ENCODE data around the gene IGF2BP2.
"Not testable (repeated sequence)": the region's sequence is repeated elsewhere in the genome, so short reads cannot be mapped to it uniquely, and the experiment has no call there.

IGF2BP2 gene

DNA sequence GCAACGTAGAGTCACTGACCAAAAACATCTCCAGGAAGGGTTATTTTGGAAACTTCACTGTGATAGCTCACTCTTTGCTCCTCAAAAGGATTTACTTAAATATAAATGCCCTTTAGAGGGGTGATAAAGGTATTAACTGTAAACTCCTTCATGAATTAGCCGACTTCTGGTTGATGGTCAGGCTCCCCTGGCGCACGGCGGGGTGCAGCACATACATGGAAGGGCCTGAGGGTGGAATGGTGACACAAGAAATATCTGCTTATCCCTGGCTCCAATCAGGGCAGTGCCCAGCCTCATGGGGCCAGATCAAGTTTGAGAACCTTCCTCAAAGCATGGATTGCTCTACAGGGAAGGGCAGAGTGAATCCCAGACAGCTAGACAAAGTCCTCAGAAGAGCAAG is 116.5 kb downstream of the IGF2BP2 start:
- FAIRE-seq = no peak

DNA sequence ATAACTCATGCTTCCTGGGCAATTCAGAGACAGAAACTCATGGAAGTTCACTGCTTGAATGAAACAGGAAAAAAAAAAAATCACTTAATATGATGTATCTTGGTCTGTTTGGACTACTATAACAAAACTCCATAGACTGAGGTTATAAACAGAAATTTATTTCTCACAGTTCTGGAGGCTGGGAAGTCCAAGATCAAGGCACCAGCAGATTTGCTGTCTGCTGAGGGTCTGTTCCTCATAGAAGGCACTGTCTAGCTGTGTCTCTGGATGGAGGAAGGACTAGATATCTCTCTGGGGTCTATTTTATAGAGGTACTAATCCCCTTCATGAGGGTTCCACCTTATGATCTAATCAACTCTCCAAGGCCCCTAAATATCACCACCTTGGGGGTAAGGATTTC is 119.3 kb downstream of the IGF2BP2 start:
- no peak for FAIRE-seq

DNA sequence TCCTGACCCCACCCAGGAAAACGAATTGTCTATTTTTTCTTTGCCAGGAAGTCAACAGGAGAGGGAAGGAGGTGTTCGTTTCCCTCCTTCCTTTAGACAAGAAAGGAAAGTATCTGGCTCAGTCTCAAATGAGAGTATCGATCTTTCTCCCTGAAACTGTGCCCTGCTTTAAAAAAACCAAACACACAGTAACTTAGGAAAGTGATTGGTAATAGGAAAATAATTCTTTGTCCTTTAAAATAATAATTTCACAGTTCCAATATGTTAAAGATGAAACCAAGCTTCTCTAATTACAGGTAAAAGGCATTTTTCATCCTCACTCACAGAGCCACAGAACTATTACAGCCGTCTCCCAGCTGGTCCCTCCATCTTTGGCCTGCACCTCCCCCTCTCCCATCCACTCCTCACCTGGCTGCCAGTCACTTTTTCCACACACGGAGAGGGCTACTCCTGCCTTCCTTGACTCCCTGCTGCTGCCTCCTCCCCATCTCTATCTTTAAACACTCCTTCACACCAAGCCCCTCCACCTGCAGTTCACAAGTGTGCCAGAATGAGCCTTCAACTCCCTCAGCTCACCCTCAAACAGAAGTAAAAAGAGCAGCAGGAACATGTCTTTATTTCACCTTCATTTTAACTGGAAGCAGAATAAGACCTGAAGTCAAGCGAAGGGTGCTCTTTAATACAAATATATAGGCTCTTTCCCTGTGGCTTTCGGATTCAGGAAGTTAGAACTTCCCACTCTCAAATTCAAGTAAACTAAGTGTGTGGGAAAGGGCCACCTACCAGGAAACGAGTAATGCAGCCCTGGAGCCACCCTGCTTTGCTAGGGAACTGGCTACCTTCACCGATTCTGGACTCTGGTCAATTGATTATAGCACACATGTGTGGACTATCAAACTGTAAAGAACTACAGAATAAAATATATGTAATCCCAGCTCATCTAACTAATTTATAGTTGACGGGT is 122.3 kb downstream of the IGF2BP2 start:
- no peak for FAIRE-seq

DNA sequence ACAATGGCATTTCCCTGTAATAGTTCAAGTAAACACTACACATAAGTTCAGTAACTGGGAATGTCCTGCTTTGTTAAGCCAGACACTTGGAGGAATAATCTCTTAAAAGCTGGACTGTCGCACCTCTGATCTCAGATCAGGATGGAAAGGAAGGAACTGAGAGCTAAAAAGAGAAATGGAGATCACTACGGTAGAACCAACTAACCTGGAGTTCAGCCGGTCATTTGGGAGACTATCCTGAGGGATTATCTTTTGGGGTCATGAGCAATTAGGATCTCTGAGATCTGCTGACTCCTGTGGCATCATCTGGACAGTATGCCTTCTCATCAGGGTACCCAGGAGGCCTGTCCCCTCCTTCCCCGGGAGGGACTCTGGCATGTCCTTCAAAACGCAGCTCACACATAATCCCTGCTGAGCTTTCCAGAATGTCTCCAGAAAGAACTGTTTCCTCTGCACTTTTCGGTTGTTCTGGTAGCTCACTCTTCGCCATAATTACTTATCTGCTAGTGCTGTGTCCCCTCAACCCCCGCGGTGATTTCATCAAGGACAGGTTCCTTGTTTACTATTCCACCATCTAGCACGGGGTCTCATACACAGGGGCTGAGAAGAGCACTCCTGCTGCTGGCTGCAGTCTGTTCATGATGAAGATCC is 123.1 kb downstream of the IGF2BP2 start:
- FAIRE-seq = no peak

DNA sequence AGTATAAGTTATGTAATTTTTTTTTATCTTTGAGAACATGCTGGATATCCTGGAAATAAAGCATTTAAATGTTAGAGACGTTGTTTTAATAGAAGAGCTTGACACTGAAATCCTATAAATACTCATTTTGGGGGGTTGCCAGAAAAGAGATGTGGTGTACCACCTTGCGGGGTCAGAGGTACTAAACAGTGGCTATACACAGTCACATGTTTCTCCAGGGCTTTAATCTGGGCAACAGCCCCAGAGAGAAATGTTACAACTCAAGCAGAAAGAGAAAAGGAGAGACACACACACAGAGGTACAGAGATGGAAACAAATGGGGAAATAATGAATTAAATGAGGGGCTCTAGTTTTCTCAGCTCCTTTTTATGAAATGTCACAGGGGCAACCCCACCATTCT is 124.9 kb downstream of the IGF2BP2 start:
- FAIRE-seq = no peak

DNA sequence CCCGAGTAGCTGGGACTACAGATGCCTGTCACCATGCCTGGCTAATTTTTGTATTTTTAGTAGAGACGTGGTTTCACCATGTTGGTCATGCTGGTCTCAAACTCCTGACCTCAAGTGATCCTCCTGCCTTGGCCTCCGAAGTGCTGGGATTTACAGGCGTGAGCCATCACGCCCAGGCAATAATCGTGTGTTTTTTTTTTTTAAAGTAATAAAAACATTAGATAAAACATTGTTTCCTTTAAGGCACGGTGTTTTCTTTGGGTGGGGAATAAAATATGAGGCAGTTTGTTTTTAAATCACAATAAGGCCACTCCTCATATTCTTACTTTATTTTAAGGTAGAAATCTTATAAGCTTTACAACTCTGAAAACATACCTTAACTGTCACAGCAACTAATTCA is 127.6 kb downstream of the IGF2BP2 start:
- not testable (repeated sequence) for FAIRE-seq

DNA sequence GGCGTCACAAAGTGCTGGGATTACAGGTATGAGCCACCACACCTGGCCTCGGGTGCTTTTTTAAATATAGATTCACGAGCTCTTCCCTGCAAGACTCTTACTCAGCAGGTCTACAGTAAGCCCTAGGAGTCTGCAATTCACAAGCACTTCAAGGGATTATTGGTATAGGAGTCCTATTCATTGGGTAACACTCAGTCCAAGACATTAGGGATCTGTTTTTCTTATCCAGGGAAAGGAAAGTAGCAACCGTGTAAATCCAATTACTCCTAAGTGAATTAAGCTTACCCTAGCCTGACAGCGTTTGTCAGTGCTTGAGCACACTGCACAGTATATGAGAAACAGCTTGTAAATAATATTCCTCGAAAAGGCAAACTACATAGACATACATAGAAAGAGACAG is 128.8 kb downstream of the IGF2BP2 start:
- no peak for FAIRE-seq

DNA sequence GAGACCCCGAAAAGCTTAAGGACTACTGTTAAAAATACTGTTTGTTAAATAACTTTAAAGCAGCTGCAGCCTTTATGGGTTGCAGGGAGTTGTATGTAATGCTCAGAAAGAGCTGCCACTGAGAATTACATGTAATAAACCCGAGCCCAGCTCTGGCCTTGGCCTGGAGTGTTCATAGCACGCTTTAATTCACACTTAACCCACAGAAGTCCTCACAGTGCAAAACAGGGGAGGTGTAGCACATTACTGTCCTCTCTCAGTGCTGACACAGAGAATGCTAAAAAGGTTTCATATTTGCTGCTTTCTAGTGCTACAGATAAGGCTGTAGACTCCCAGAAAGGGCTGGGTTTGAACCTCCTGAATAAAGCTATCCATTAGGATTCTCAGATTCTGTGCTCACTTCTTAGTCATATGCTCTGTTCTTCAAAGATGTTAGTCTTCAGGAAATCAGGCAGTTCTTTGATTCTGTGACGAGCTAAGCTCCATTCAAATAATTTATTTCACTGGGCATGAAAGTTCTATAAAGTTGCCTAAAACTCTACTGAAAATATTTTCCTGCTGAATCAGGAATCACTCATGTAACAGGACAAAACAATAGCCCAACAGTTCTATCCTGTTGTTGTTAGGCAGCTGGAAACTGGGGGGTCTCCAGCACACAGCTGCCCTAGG is 130.7 kb downstream of the IGF2BP2 start:
- FAIRE-seq = no peak

DNA sequence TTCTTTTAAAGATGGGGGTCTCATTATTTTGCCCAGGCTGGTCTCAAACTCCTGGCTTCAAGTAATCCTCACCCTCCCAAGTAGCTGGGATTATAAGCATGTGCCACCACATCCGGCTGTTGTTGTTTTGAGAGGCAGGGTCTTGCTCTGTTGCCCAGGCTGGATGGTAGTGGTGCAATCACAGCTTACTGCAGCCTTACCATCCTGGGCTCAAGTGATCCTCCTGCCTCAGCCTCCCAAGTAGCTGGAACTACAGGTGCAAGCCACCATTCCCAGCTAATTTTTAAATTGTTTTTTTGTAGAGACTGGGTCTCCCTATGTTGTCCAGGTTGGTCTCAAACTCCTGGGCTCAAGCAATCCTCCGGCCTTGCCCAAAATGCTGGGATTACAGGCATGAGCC is 133.2 kb downstream of the IGF2BP2 start:
- no peak for FAIRE-seq

DNA sequence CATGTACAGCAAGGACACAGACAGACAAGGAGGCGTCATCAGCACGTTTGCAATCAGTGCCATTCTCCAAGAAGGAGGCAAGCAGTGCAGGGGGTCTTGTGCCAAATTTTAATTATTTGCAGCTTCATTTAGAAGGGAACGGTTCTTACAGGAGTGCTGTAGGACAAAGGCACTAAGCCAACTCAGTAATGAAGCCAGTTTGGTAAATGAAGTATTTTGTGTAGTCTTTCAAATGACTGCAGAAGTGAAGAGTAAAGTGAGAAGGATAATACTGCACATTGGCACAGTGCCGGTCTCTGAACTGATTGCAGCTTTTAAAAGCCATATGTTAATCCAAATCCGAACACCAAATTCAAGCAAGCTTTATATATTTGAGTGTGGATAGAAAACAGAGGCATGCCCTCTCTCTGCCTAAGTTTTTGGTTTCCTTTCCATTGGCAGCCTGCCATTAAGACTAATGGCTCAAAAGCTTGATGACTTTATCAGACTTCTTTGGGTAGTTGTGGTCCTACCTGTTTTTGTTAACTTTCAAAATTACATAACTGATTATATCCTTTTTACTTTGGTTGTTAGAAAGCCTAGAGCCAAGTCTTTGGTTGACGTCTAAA is 137.5 kb downstream of the IGF2BP2 start:
- no peak for FAIRE-seq

DNA sequence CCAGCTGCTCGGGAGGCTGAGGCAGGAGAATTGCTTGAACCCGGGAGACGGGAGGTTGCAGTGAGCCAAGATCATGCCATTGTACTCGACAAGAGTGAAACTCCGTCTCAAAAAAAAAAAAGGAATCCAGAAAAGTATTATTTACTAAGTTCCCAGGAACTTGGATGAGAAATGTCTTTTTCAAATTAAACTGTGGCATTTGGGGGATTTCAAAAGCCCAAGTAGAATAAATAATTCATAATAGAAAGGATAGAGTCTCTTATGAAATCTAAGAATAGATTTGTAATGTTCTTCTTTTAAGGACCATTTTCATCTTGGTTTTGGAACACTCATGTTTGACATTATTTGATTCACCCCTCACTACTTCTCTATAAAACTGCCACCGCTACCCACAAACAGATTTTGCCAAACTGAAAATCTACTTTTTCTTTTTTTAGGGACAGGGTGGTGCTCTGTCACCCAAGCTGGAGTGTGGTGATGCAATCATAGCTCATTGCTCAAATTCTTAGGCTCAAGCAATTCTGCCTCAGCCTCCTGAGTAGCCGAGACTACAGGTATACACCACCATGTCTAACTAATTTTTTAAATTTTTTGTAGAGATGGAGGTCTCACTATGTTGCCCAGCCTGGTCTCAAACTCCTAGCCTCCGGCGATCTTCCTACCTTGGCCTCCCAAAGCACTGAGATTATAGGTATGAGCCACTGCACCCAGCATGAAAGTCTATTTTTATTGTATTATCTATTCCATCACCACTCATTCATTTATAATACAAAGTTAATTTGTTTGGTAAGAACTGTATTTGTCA is 139.4 kb downstream of the IGF2BP2 start:
- FAIRE-seq = no peak

DNA sequence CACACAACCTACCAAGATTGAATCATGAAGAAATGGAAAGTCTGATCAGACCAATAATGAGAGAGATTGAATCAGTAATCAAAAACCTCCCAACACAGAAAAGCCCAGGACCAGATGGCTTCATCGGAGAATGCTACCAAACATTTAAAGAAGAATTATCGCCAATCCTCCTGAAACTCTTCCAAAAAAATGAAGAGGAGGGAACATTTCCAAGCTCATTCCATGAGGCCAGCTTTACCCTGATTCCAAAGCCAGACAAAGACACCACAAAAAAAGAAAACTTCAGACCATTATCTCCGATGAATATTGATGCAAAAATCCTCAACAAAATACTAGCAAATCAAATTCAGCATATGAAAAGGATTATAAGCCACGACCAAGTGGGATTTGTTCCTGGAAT is 144.6 kb downstream of the IGF2BP2 start:
- FAIRE-seq = no peak

DNA sequence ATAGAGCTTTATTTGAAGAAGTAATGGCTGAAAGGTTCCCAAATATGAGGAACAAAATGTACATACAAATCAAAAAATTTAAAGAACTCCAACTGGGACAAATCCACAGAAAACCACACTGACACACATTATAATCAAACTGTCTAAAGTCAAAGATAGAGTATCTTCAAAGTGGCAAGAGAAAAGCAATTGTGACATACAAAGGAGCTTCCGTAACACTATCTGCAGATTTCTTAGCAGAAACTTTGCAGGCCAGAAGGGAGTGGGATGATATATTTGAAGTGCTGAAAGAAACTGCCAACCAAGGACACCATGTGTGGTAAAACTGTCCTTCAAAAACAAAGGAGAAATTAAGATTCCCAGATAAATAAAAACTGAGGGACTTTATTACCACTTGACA is 146.8 kb downstream of the IGF2BP2 start:
- no peak for FAIRE-seq

DNA sequence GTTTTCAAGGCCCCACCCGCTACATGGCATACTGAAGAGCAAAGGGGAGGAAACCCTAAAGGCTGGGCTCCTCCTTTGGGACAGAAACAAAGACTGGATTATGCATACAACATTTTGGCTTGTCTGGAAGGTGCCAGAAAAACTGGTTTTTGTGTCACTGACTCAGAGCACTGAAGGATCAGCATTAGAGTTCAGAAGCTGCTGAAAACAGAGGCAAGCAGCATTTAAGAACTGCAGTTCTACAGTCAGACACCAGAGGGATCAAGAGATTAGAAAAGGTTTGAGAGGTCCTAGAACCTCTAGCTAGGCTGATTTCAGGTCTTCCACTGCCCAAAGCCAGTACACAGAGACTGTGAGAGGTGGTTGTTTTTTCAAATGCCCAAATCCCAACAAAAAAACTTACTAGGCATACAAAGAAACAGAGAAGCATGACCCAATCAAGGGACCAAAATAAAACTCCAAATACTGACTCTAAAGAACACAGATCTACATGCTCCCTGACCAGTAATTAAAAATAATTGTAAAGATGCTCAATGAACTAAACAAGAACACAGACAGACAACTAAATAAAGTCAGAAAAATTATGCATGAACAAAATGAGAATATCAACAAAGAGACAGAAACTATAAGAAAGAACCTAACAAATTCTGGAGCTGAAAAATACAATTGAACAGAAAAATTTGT is 147.6 kb downstream of the IGF2BP2 start:
- no peak for FAIRE-seq

DNA sequence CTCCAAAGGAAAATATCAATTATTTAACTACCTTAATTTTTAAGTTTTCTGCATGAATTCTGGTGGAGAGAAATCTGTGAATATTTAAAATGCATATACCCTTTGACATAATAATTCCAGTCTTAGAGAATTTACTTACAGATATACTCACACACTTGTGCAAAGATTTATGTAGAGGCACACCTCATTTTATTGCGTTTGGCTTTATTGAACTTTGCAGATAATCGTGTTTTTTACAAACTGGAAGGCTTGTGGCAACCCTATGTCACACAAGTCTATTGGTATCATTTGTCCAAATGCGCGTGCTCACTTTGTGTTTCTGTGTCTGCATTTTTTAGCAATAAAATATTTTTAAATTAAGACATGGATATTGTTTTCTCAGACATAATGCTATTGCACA is 157.3 kb downstream of the IGF2BP2 start:
- FAIRE-seq = no peak

DNA sequence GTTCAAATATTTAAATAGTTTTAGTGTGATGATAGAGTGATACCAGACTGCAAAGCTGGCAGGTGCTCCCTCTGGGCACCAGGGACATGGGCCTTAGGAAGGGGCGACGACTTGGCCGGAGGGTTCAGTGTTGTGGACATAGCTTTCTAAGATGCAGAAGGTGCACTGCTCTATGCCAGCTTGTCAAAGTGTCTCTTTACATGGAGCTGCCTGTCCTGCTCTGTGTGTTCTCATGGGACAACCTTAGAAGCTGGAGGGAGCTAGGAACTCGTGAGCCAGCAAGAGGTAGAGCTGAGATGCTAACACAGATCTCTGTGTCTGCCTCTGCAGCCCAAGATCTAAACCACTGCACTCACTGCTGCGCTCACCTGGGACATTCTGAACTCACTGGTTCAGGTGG is 160.9 kb downstream of the IGF2BP2 start:
- no peak for FAIRE-seq

DNA sequence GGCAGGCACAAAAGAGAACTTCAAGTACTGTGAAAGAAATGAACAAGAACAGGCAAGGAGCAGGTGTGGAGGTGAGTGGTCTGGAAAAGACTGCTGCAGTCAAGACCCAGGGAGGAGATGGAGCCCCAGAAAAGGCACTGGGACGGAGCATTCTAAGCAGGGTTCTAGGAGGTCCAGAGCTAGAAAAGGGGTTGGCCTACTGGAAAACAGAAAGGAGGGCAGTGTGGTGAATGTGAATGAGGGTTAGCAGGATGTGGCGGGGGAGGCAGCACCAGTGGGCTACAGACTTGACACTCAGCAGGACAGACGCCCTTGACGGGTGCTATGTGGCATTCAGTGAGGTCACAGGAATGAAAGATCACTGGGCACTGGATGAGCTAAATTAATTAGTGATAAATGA is 163.1 kb downstream of the IGF2BP2 start:
- no peak for FAIRE-seq

DNA sequence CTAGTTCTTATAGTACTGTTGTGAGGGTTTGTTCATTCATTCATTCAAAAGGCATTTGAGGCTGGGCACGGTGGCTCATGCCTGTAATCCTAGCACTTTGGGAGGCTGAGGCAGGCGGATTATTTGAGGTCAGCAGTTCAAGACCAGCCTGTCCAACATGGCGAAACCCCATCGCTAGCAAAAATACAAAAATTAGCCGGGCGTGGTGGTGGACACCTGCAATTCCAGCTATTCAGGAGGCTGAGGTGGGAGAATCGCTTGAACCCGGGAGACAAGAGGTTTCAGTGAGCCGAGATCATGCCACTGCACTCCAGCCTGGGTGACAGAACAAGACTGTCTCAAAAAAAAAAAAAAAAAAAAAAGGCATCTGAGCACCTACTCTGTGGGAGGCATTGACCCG is 163.5 kb downstream of the IGF2BP2 start:
- not testable (repeated sequence) for FAIRE-seq

DNA sequence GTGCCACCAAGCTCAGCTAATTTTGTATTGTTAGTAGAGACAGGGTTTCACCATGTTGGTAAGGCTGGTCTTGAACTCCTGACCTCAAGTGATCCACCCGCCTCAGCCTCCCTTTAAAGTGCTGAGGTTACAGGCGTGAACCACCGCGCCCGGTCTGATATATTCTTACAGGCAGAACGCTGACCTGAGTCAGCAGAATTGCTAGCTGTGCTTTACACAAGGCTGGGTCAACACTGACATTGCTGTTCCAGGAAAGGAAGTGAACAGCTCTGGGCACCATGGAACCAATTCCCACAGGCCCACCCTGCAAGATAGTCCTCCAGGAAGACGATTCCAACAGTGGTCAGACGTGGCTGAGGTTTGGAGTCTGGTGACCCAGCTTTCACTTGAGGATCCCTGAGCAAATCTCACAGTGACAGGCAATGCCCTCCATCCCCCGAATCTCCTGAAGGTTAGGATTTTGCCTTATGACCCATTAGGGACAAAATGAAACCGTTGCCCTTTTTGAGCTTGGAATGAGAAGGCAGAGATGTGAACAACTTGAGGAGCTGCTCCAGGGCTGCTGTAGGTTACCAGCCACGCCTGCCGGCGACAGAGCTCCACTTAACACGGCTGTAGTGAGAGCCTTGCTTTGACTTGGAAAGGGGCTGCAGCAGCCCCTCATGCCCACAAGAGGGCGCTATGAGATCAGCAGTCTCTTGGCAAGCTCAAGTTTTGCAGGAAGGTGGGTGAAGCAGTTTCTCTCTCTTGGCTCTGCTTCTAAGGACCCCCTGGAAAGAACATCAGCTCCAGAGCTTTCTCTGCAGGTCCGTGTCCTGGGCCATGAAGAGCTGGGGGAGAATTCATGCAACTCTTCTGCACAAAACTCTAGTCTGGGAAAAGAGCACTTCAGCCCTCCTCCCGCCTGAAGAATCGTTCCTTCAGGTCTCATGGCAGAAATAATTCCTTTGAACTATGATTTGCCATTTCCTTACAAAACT is 164.6 kb downstream of the IGF2BP2 start:
- FAIRE-seq = no peak

DNA sequence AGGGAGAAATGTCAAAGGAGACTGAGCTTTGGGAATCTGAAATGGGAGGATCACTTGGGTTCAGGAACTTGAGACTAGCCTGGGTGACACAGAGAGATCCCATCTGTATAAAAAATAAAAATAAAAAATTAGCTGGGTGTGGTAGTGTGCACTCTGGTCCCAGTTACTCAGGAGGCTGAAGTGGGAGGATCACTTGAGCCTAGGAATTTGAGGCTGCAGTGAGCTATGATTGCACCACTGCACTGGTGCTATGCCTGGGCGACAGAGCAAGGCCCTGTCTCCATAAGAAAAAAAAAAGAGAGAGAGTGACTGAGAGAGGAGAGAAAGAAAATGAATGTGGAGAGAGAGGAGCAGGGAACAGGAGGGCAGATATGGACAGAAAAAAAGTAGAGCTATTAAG is 165.9 kb downstream of the IGF2BP2 start:
- no peak for FAIRE-seq
